K562 (cell line): Measurements from ENCODE around the gene ZCWPW1. TPM values are rescaled to one million over a fixed set of nuclear protein-coding genes. Genes with fewer than 3 reads are reported as not detected.
A peak's percentile ranks its signal among the peaks of the same experiment; 100 is the strongest.

Experiments used
- CTBP1 ChIP-seq: fragments of 450-650 bp; IDR thresholded peaks from 2 replicates; pipeline ENCODE4 v1.6.1; 2016; ENCODE audit warnings: borderline replicate concordance
- E2F3 ChIP-seq: fragments of 250-450 bp; sonication (Bioruptor Pico); IDR thresholded peaks from 2 replicates; pipeline ENCODE4 v1.4.0; 2020; ENCODE audit warnings: mild to moderate bottlenecking
- JUND ChIP-seq, 2 experiments: IDR thresholded peaks; 2 replicates in 1 of 2; 3 replicates in 1 of 2; pipeline ENCODE4 v1.6.1; 2011; ENCODE audit warnings: borderline replicate concordance in 2 of 2, low read depth in 2 of 2, low read length in 2 of 2, improper control_type of control experiment in 1 of 2, missing biosample characterization in 1 of 2, missing genetic modification characterization in 1 of 2, missing genetic modification reagents in 1 of 2
- KAT2B ChIP-seq: IDR thresholded peaks from one replicate; pipeline ENCODE4 v1.6.1; 2012; ENCODE audit warnings: low read depth, mild to moderate bottlenecking, control low read depth, inconsistent platforms, low read length, moderate library complexity
- KLF10 ChIP-seq: fragments of 250-450 bp; sonication (Bioruptor Pico); IDR thresholded peaks from 2 replicates; pipeline ENCODE4 v1.6.1; 2021; ENCODE audit warnings: matching md5 sums
- PTBP1 ChIP-seq: fragments of 200-400 bp; formaldehyde crosslinking; IDR thresholded peaks from 2 replicates; pipeline ENCODE4 v1.6.1; 2017; ENCODE audit warnings: low read depth, low read length
- PTRF ChIP-seq: fragments of 450-650 bp; IDR thresholded peaks from 2 replicates; pipeline ENCODE4 v1.6.1; 2016; ENCODE audit warnings: mild to moderate bottlenecking, missing genetic modification characterization, missing compliant biosample characterization
- TCFL5 ChIP-seq: fragments of 250-450 bp; sonication (Bioruptor Pico); conservative IDR thresholded peaks from 2 replicates; pipeline ENCODE4 v1.6.1; 2021; ENCODE audit warnings: mild to moderate bottlenecking, moderate library complexity, matching md5 sums
- ZNF263 ChIP-seq: sonication (generic); formaldehyde crosslinking; IDR thresholded peaks from 2 replicates; pipeline ENCODE4 v1.8.0; 2022; ENCODE audit warnings: mild to moderate bottlenecking, missing genetic modification reagents, borderline replicate concordance
- ZNF384 ChIP-seq: IDR thresholded peaks from 2 replicates; pipeline ENCODE4 v1.6.1; 2012; ENCODE audit warnings: low read depth, low read length, improper control_type of control experiment
- polyA plus RNA-seq, 8 experiments: library from polyadenylated mRNA; depleted of rRNA in 4 of 8; stranded (reverse) in 5 of 8; unstranded in 3 of 8; fragments of >200 nt; fragmentation: Nextera tagmentation in 2 of 8; fragmentation: Illumina TruSeq in 1 of 8; extraction: Ambion mirVana in 2 of 8; extraction: Trizol in 1 of 8; gene quantifications; 2 replicates each; pipeline versions ENCODE4 v1.2.1 to v1.2.3, GENCODE V29; 2011 to 2014; ENCODE audit warnings: inconsistent platforms in 1 of 8, missing spikeins in 1 of 8
- total RNA-seq, 7 experiments: library from RNA; depleted of rRNA in 6 of 7; stranded (reverse); fragments of >200 nt in 6 of 7; fragmentation: Illumina TruSeq in 2 of 7; extraction: Trizol in 2 of 7; gene quantifications; 2 replicates each; pipeline versions ENCODE4 v1.2.1 to v1.2.3, GENCODE V29; 2011 to 2021; ENCODE audit warnings: low replicate concordance in 1 of 7
- TF ChIP-seq, protein P1 (sequence below): IDR thresholded peaks from 3 replicates; pipeline ENCODE4 v1.6.1; 2011; ENCODE audit warnings: borderline replicate concordance, mild to moderate bottlenecking, moderate library complexity; ENCODE audit not compliant: insufficient read length; ENCODE audit errors: extremely low read depth
- TF ChIP-seq, protein P2 (sequence below): fragments of 450-650 bp; formaldehyde crosslinking; IDR thresholded peaks from 2 replicates; pipeline ENCODE4 v1.4.0; 2020; ENCODE audit warnings: mild to moderate bottlenecking, mixed read lengths
- TF ChIP-seq, protein P3 (sequence below), 2 experiments: fragments of 200-800 bp in 1 of 2; sonication (Bioruptor generic) in 1 of 2; sonication (generic) in 1 of 2; formaldehyde crosslinking in 1 of 2; IDR thresholded peaks in 1 of 2; conservative IDR thresholded peaks in 1 of 2; 2 replicates each; pipeline versions ENCODE4 v1.5.0 to v1.6.1; 2016 to 2020; ENCODE audit warnings: missing compliant biosample characterization in 1 of 2, missing genetic modification characterization in 1 of 2, missing genetic modification reagents in 1 of 2
- TF ChIP-seq, protein P4 (sequence below), 2 experiments: IDR thresholded peaks; 2 replicates each; pipeline ENCODE4 v1.6.1; 2012; ENCODE audit warnings: improper control_type of control experiment in 2 of 2, low read depth in 2 of 2, low read length in 2 of 2, borderline replicate concordance in 1 of 2
- TF ChIP-seq, protein P5 (sequence below): fragments of 450-650 bp; formaldehyde crosslinking; IDR thresholded peaks from 2 replicates; pipeline ENCODE4 v1.4.0; 2022; ENCODE audit warnings: missing genetic modification characterization

ZCWPW1 gene
- total and polyA plus RNA-seq, 9 of the 15 experiments (the other 6 are each of a cell fraction or from before 2014, with no cell fraction given), result 0.18 to 1.7 (median 1.2) TPM

DNA sequence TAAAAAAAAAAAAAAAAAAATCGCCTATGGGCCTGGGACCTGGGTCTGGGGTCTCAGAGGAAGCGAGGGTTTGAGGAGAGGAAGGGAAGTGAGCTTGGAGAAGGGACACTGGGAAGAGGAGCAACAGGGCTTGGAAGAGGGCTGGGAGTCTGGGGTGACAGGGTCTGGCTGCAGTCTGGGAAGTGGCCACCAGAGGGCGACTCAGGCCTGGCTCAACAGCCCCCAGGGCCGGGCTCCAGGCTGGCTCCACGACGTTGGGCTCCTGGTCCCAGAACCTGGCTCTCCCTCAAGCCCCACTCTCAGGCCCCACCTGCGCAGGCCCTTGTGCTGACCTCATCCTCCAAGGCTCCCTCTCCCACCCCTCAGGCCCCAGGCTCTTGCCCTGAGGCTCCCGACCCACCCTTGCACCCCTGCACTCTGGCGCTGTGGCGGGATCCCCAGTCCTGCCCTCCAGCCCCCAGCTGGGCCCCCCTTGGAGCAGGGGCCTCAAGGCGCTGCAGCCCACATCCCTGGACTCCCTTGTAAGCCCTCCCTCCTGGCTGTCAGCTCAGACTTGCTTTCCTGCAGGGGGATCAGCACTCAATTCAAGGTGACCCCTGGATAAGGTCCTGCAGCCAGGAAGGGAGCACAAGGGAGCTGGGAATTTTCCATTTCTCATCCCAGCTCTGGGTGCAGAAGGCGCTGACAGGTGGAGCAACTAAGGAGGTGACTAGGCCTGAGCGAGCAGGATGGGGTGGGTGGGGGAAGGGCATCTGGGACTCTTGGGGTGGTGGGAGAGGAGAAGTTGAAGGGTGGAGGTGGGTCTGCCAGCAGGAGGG, 40.9 kb upstream of the ZCWPW1 start (continued):
- TF ChIP-seq, protein P1, sequence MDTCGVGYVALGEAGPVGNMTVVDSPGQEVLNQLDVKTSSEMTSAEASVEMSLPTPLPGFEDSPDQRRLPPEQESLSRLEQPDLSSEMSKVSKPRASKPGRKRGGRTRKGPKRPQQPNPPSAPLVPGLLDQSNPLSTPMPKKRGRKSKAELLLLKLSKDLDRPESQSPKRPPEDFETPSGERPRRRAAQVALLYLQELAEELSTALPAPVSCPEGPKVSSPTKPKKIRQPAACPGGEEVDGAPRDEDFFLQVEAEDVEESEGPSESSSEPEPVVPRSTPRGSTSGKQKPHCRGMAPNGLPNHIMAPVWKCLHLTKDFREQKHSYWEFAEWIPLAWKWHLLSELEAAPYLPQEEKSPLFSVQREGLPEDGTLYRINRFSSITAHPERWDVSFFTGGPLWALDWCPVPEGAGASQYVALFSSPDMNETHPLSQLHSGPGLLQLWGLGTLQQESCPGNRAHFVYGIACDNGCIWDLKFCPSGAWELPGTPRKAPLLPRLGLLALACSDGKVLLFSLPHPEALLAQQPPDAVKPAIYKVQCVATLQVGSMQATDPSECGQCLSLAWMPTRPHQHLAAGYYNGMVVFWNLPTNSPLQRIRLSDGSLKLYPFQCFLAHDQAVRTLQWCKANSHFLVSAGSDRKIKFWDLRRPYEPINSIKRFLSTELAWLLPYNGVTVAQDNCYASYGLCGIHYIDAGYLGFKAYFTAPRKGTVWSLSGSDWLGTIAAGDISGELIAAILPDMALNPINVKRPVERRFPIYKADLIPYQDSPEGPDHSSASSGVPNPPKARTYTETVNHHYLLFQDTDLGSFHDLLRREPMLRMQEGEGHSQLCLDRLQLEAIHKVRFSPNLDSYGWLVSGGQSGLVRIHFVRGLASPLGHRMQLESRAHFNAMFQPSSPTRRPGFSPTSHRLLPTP, result no peak
- TF ChIP-seq KAT2B, result no peak
- no peak for TF ChIP-seq ZNF384
- TF ChIP-seq, protein P2, sequence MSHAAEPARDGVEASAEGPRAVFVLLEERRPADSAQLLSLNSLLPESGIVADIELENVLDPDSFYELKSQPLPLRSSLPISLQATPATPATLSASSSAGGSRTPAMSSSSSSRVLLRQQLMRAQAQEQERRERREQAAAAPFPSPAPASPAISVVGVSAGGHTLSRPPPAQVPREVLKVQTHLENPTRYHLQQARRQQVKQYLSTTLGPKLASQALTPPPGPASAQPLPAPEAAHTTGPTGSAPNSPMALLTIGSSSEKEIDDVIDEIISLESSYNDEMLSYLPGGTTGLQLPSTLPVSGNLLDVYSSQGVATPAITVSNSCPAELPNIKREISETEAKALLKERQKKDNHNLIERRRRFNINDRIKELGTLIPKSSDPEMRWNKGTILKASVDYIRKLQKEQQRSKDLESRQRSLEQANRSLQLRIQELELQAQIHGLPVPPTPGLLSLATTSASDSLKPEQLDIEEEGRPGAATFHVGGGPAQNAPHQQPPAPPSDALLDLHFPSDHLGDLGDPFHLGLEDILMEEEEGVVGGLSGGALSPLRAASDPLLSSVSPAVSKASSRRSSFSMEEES (CRISPR knock-in tag), result no peak
- no peak for TF ChIP-seq TCFL5
- TF ChIP-seq JUND (IDR thresholded peaks at IDR 0.05; ENCODE audit: borderline replicate concordance, low read depth, low read length), result peak; percentile 51; the same call in 1 of the 2 replicates
- TF ChIP-seq JUND (tag; IDR thresholded peaks at IDR 0.05; ENCODE audit: borderline replicate concordance, low read depth, low read length), result no peak
- TF ChIP-seq CTBP1, result no peak
- TF ChIP-seq PTBP1, result no peak
- no peak for TF ChIP-seq KLF10 (CRISPR knock-in tag)
- TF ChIP-seq, protein P3, sequence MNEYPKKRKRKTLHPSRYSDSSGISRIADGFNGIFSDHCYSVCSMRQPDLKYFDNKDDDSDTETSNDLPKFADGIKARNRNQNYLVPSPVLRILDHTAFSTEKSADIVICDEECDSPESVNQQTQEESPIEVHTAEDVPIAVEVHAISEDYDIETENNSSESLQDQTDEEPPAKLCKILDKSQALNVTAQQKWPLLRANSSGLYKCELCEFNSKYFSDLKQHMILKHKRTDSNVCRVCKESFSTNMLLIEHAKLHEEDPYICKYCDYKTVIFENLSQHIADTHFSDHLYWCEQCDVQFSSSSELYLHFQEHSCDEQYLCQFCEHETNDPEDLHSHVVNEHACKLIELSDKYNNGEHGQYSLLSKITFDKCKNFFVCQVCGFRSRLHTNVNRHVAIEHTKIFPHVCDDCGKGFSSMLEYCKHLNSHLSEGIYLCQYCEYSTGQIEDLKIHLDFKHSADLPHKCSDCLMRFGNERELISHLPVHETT (CRISPR knock-in tag; conservative IDR thresholded peaks at IDR 0.05 in 1 of 2, IDR thresholded peaks at IDR 0.05 in 1 of 2), result no peak
- TF ChIP-seq, protein P4, sequence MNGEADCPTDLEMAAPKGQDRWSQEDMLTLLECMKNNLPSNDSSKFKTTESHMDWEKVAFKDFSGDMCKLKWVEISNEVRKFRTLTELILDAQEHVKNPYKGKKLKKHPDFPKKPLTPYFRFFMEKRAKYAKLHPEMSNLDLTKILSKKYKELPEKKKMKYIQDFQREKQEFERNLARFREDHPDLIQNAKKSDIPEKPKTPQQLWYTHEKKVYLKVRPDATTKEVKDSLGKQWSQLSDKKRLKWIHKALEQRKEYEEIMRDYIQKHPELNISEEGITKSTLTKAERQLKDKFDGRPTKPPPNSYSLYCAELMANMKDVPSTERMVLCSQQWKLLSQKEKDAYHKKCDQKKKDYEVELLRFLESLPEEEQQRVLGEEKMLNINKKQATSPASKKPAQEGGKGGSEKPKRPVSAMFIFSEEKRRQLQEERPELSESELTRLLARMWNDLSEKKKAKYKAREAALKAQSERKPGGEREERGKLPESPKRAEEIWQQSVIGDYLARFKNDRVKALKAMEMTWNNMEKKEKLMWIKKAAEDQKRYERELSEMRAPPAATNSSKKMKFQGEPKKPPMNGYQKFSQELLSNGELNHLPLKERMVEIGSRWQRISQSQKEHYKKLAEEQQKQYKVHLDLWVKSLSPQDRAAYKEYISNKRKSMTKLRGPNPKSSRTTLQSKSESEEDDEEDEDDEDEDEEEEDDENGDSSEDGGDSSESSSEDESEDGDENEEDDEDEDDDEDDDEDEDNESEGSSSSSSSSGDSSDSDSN (IDR thresholded peaks at IDR 0.05; ENCODE audit: borderline replicate concordance in 1 of 2, low read depth in 2 of 2, low read length in 2 of 2), result 0 out of 4 replicates have a peak, but pooled peaks of 1 of the 2 experiments have one; percentile 32
- TF ChIP-seq, protein P5, sequence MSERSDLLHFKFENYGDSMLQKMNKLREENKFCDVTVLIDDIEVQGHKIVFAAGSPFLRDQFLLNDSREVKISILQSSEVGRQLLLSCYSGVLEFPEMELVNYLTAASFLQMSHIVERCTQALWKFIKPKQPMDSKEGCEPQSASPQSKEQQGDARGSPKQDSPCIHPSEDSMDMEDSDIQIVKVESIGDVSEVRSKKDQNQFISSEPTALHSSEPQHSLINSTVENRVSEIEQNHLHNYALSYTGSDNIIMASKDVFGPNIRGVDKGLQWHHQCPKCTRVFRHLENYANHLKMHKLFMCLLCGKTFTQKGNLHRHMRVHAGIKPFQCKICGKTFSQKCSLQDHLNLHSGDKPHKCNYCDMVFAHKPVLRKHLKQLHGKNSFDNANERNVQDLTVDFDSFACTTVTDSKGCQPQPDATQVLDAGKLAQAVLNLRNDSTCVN, result no peak
- TF ChIP-seq ZNF263 (CRISPR knock-in tag), result peak; percentile 69; the same call in 1 of the 2 replicates
- no peak for TF ChIP-seq PTRF (tag)
- TF ChIP-seq E2F3 (CRISPR knock-in tag), result no peak
